Anterior cingulate cortex (tissue), 58 donors: ENCODE data around the gene CEP41.
A peak's percentile ranks its signal among the peaks of the same experiment; 100 is the strongest.

Experiments
- DNase-seq, 58 donors: peaks; one replicate each; lab custom pipeline; 2025; lab: John Stamatoyannopoulos, UW

Gene CEP41, protein sequence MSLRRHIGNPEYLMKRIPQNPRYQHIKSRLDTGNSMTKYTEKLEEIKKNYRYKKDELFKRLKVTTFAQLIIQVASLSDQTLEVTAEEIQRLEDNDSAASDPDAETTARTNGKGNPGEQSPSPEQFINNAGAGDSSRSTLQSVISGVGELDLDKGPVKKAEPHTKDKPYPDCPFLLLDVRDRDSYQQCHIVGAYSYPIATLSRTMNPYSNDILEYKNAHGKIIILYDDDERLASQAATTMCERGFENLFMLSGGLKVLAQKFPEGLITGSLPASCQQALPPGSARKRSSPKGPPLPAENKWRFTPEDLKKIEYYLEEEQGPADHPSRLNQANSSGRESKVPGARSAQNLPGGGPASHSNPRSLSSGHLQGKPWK

DNA sequence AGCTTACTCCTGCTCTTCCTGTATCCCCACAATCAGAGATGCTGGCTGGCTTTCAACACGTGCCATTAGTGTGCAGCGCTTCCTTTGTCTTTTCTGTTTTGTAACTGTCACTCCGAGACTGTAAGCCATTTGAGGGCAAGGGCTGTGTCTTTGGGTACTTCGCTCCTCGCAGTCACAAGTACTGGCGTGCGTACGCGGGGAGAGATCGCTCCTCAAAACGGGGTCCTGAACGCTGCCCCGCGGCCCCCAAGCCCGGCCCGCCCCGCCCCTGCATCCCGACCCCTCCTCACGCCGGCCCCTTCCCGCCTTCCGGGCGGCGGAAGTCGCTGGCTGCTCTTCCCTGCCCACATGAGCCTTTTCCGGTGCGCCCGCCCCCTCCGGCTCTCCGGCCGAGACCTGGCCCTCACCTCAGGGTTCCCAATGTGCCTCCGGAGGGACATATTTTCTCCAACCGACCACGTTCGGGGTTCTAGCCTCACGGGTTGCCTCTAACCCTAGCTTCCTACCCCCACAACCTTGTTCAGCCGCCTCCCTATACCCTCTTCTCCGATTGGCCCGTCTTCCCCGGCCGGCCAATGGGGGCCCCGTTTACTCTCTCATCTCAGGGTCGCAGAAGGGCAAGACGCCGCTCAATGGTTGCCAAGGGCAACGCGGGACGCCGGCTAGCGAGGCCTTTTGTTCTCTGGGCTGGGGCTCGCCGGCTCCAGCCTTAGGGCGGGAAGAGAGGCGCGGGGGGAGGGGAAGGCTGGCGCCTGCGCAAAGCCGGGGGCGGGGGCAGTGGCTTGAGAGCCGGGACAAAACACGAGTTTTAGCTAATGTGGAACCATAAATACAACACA lies at the start of gene CEP41:
Gene CEP41, minus strand, starts transcription at position 490 of the 839 bp plus-strand sequence. Its CDS starts 50 bp downstream, at position 440.
- peak; percentile 75 to 99 (median 96) for DNase-seq

DNA sequence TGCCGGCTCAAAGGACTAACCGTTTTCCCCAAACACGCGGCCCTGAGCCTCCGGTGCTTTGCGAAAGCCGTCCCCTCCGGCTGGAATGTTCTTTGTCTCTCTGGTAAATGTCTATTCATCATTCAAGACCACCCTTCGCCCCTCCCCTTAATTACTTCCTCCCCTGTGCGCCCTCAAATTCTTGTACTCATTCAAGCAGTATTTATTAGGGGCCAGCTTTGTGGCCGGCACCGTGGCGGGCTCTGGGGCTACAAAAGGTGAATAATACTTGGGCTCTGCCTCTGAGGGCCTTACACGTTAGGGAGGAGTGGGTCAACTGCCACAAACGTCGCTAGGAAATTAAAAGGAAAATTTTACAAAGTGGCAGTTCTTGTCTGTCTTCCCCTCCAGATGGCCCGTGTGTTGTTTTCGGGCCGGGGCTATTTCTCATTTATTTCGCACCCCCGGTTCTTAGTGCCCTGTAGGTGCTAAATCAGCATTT lies 49.5 kb upstream of the CEP41 start:
- DNase-seq: peak in 1 of 58 donors; percentile 9

- DNase-seq: no peak
These were observed 48.5 kb upstream of the CEP41 start for GRCh38 chr7:130489140-130489983.

GRCh38 chr7:130488392-130489139 lies 47.8 kb upstream of the CEP41 start:
- DNase-seq: peak in 13 of 58 donors; percentile 11 to 34 (median 19)

- no peak for DNase-seq
These were observed 46.2 kb upstream of the CEP41 start for GRCh38 chr7:130486954-130487436.

- DNase-seq: peak in 24 of 58 donors; percentile 12 to 70 (median 30)
These were observed 45.5 kb upstream of the CEP41 start for GRCh38 chr7:130486114-130486953.

DNA sequence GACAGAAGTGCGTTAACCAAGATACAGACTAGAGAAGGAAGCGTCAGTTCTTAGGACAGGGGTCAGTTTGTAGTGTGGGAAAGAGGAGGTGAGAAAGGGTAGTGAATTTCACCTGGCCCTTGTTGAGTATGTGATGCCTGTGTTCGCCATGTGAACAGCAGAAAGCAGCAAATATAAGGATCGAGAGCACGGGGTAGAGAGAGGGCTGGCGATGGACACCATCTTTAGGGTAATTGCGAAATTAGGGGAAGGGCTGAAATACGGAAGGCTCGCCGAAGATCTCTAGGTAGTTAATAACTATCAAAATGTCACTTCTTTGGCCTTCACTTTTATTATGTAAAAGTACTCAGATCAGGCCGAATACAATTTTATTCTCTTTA lies 44.9 kb upstream of the CEP41 start:
- DNase-seq: no peak

GRCh38 chr7:130483031-130483430 lies 42.2 kb upstream of the CEP41 start:
- no peak for DNase-seq

DNA sequence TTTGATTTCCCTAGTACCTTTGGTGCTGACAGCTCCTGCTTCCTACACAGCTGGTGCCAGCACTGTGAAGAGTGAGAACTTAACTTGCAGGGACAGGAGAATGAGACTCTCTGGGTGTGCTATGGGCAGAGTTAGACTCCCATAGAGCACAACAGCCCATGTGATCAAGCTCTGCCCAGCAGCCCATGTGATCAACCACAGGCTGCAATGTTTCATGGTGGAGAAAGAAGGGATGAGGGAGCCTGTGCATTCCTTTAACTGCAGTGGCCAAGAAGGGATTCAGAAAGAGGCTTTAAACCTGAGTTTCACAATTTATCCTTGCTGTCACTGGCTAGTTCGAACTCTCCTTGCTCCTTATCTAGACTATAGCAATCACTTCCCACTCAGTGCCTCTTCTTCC lies 41.1 kb upstream of the CEP41 start:
- no peak for DNase-seq

DNA sequence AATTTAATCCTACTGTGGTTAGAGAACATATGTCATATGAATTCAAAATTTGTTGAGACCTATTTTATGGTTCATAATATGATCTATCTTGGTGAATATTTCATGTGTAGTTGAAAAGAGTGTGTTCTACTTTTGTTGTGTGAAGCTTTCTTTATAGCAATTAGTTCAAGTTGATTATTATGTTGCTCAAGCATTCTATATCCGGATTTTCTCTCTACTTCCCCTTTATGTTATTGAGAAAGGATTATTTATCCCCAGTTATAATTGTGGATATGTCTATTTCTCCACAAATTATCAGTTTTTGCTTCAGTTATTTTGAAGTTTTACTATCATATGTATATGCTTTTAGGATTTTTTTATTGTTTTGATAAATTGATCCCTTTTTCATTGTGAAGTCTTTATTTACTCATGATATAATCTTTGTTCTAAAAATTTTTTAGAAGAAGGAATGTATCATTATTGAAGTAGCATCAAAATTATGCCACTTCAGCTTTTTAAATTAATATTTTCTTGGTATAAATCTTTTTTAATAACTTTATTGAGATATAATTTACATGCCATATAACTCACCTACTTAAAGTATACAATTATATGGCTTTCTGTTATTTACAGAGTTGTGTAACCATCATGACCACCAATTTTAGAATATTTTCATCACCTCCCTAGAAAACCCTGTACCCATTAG lies 39.0 kb upstream of the CEP41 start:
- no peak for DNase-seq

- no peak for DNase-seq
These were observed 38.2 kb upstream of the CEP41 start for GRCh38 chr7:130478991-130479390.

DNA sequence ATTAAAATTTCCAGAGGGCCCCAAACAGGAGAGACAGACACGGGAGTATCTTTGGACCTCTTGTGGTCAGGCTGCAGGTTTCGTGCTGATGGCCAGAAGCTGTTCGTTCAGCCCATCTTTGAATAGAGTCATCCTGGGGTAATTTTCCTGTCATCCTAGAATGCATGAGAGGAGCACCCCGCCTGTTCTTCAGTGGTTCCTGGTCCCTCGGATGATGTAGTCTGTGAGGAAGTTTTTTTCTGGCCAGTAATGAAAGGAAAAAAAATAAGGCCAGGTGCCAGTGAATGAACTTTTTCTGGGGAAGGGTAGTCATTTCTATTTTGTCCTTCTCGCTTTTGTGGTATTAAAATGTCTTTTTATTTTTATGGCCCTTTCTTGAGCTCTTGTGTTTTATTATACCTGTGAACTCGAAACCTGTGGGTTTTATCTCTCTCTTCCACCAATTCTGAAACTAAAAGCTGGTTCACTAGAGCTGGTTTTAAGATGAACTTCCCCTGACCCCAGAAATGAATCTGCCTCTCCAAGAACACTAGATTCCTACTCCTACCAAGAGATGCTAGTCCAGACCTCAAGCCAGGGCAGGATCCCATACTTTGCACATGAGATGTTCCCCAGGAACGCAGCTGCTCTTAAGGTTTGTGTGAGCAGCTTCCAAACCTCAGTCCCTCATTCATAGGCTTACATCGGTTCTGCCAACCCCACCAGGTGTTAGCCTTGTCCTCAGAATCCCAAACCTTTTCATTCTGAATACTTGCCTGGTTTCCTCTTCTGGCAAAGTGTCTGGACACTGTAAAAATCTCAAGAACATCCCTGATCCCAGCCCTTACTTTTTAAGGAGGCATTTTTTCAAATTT lies 35.7 kb upstream of the CEP41 start:
- DNase-seq: no peak

- no peak for DNase-seq
These were observed 35.0 kb upstream of the CEP41 start for GRCh38 chr7:130475776-130476175.

DNA sequence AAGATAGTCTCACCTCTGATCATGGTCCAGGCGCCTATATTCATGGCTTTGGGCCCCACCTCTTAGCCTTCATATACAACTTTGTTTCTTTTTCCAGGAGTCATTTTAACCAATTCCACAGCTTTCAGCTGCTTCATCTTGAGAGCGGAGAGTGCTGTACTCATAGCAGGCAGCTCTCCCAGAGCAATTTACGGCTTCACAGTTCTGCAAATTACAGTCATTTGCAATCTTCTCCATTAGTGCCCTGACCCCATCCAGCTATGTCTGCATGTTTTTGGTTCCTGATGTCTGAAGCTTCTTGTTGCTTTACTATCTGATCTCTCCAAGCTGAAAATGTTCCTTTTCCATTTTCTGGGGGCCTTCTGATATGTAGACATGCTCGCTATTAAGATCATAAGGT lies 33.1 kb upstream of the CEP41 start:
- no peak for DNase-seq

GRCh38 chr7:130473289-130473688 lies 32.5 kb upstream of the CEP41 start:
- DNase-seq: no peak

- no peak for DNase-seq
These were observed 31.2 kb upstream of the CEP41 start for GRCh38 chr7:130471974-130472373.

- no peak for DNase-seq
These were observed 27.8 kb upstream of the CEP41 start for GRCh38 chr7:130468612-130469011.
